ENCODE measurements around the gene CPE. TPM values are rescaled to one million over a fixed set of nuclear protein-coding genes. Genes with fewer than 3 reads are reported as not detected.
"Not testable (repeated sequence)": the region's sequence is repeated elsewhere in the genome, so short reads cannot be mapped to it uniquely, and the experiment has no call there.

Gene CPE
- total RNA-seq, 1 donor from 2014 or later: 0.26 TPM

GRCh38 chr4:165403637-165404036 is 24.8 kb downstream of the CPE start:
- DNase-seq (ENCODE audit: low read depth in 2 of 2): no peak

DNA sequence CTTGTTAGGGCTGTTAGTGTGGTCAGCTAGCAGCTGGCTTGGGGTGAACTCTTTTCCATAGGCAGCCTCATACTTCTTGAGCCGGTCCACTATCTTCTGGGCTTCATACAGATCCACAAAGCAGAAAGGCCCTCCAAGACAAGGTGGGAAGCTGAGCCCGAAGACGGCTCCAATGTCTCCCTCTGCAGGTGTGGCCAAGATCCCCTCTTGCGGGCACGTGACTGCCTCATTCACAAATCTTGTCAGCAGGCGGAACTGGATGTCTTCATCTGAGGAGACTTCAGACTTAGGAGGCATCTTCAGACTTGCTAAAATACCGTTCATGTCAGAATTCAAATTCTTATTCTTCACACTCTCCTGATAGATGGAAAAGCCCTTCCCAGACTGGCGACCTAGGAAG is 25.3 kb downstream of the CPE start:
- no peak for DNase-seq (ENCODE audit: low read depth in 2 of 2)

- DNase-seq (ENCODE audit: low read depth in 2 of 2): no peak
These were observed 25.9 kb downstream of the CPE start for GRCh38 chr4:165404696-165405095.

- DNase-seq (ENCODE audit: low read depth in 2 of 2): no peak
These were observed 31.4 kb downstream of the CPE start for GRCh38 chr4:165410214-165410613.

GRCh38 chr4:165415910-165416309 is 37.1 kb downstream of the CPE start:
- DNase-seq (ENCODE audit: low read depth in 2 of 2): no peak

DNA sequence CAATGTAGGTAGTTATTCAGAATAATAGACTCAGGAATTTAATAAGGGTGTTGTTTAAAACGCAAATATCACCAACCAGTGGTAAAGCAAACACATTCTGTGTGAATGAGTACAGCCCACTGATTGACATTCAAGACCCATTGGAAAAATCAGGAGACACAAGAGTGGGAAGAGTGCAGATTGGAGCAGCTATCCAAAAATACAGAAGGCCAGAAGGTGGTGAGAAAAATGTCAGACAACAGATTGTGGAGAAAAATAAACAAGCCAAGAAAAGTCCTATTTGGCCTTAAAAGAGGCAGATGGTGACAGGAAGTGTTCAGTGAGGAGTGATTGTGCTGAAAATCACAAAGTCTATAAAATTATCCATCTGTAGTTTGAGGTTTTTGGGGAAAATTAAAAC is 39.3 kb downstream of the CPE start:
- DNase-seq (ENCODE audit: low read depth in 2 of 2): no peak

- no peak for DNase-seq (ENCODE audit: low read depth in 2 of 2)
These were observed 46.8 kb downstream of the CPE start for GRCh38 chr4:165425629-165426028.

GRCh38 chr4:165426331-165426730 is 47.5 kb downstream of the CPE start:
- DNase-seq (ENCODE audit: low read depth in 2 of 2): no peak

DNA sequence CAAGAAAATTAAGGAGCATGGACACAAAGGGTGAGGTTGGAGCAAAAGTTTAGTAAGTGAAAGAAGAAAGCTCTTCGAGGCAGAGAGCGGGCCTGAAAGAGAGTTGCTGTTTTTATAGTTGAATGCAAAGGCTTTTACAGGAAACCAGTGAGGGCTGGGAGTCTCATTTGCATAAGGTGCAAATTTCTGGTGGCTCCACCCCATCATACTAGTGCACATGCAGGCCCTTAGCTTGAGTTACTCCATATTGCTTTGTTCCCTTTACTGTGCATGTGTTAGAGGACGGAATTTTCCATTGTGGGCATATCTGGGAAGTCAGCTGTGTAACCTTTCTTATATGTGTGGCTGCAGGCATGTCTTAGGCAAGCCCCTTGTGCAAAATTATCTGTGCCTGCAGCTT is 48.0 kb downstream of the CPE start:
- DNase-seq (ENCODE audit: low read depth in 2 of 2): no peak

GRCh38 chr4:165428957-165429356 is 50.1 kb downstream of the CPE start:
- DNase-seq (ENCODE audit: low read depth in 2 of 2): no peak

- no peak for DNase-seq (ENCODE audit: low read depth in 2 of 2)
These were observed 54.7 kb downstream of the CPE start for GRCh38 chr4:165433529-165433928.

DNA sequence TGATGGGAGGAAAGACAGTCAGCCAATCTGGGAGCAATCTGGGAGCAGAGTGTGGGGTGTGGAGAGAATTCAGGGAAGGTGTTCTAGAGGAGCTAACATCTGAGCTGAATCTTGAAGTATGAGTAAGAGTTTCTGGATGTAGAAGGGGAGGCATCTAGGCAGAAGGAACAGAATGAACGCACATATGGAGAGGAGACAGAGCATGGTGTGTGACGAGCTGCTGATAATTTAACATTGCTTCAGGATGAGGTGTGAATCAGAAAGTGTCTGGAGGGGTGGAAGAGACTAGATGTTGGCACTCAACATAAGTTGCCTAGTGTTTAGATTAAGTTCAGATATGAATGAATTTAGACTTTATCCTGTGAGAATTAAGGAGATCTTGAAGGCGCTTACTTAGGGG is 58.9 kb downstream of the CPE start:
- no peak for DNase-seq (ENCODE audit: low read depth in 2 of 2)

- no peak for DNase-seq (ENCODE audit: low read depth in 2 of 2)
These were observed 60.5 kb downstream of the CPE start for GRCh38 chr4:165439344-165439743.

- DNase-seq (ENCODE audit: low read depth in 2 of 2): no peak
These were observed 61.2 kb downstream of the CPE start for GRCh38 chr4:165439981-165440380.

GRCh38 chr4:165440415-165441158 is 61.8 kb downstream of the CPE start:
- no peak for DNase-seq (ENCODE audit: low read depth in 2 of 2)

- DNase-seq (ENCODE audit: low read depth in 2 of 2): no peak
These were observed 64.5 kb downstream of the CPE start for GRCh38 chr4:165443276-165443675.

DNA sequence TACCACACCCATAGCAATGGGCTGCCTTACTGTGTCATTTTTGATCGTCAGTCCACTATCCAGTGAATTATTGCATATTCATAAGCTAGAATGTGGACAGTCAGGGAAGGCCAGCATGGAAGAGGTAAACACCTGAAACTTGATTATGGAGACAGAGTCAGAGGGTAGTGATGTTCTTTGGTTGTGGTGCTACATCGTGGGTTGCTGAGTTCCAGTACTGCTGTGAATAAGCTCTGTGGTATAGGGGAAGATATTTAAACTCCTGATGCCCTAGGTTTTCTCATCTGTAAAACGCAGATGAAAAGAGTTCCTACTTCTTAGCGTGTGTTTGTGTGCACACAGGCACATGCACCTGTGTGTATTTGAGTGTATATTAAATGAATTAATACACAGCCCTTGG is 69.9 kb downstream of the CPE start:
- no peak for DNase-seq (ENCODE audit: low read depth in 2 of 2)

DNA sequence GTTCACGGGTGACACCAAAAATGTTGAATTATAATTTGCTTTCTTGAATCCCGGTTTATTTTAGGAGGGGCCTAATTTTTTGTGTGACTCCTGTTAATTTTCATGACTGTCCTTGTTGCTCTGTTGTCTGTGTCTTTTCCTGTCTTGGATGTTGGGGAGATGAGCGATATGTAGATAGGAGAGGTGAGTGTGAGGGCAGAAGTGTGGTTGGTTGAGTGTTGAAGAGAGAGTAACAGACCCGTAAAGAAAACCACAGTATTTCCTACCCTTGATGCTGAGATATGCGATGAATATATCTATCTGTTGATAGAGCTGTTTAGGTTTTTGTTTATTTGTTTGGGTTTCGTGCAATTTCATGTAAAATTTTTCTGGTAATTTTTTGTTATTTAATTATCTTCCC is 70.5 kb downstream of the CPE start:
- no peak for DNase-seq (ENCODE audit: low read depth in 2 of 2)

DNA sequence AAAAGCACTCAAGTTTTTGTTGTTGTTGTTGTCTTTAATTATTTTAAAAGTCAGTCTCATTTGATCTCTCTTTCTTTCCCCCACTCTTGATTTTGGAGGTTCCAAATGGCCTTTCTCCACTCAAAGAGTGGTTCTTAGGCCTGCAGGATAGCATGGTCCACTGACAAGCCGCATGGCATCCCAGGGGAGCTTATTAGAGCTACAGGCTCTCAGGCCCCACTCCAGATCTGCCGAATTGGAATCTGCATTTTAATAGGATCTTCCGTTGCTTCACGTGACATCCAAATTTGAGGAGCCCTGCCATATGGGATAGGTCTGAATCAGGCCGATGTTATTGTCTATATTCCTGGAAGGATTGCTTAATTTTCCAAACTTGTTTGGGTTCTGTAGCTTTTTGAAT is 72.1 kb downstream of the CPE start:
- no peak for DNase-seq (ENCODE audit: low read depth in 2 of 2)

GRCh38 chr4:165453140-165453539 is 74.3 kb downstream of the CPE start:
- DNase-seq (ENCODE audit: low read depth in 2 of 2): not testable (repeated sequence)

- no peak for DNase-seq (ENCODE audit: low read depth in 2 of 2)
These were observed 75.6 kb downstream of the CPE start for GRCh38 chr4:165454426-165454825.

- no peak for DNase-seq (ENCODE audit: low read depth in 2 of 2)
These were observed 79.0 kb downstream of the CPE start for GRCh38 chr4:165457793-165458192.

DNA sequence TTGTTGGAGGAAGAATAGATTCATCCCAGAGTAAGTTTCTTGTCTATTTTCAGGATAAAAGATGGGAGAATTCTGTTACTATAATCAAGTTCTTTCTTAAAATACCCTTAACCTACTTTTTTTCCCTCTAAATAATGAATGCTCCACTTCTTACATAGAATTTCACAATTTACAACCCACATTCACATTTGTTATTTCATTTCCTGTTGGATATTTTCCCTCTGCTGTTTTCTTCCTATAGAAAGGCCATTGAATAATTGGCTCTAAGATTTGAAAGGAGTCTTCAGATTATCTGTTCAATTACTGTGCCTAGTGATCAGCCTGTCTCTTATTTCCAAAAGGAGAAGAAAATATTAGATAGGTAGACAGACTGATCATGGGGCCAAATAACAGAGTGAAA is 79.7 kb downstream of the CPE start:
- no peak for DNase-seq (ENCODE audit: low read depth in 2 of 2)

Data from dermis microvascular lymphatic vessel endothelial cell (primary cell).